ENCODE measurements around the gene SLC1A2.

- TF ChIP-seq POLR2AphosphoS5 (IDR thresholded peaks at IDR 0.05) = no peak
- TF ChIP-seq POLR2A (IDR thresholded peaks at IDR 0.05) = no peak
- TF ChIP-seq CTCF (IDR thresholded peaks at IDR 0.05) = no peak
- TF ChIP-seq EP300 (IDR thresholded peaks at IDR 0.05; ENCODE audit: low read depth) = no peak
Measured at GRCh38 chr11:35464308-35464707, 45.0 kb upstream of the SLC1A2 start.
